HL-60 (cell line): ENCODE data around the gene MSI2.

Experiments used
- POLR2AphosphoS5 ChIP-seq: IDR thresholded peaks from 2 replicates; pipeline ENCODE4 v1.6.1; 2012; ENCODE audit warnings: low read depth
- TF ChIP-seq, protein P1 (sequence below): IDR thresholded peaks from one replicate; pipeline ENCODE4 v1.5.1; 2011; ENCODE audit warnings: low read length, control low read depth, inconsistent platforms; ENCODE audit not compliant: insufficient read depth

GRCh38 chr17:57629886-57630285 is 373.6 kb downstream of the MSI2 start:
- TF ChIP-seq POLR2AphosphoS5, result no peak
- TF ChIP-seq, protein P1, sequence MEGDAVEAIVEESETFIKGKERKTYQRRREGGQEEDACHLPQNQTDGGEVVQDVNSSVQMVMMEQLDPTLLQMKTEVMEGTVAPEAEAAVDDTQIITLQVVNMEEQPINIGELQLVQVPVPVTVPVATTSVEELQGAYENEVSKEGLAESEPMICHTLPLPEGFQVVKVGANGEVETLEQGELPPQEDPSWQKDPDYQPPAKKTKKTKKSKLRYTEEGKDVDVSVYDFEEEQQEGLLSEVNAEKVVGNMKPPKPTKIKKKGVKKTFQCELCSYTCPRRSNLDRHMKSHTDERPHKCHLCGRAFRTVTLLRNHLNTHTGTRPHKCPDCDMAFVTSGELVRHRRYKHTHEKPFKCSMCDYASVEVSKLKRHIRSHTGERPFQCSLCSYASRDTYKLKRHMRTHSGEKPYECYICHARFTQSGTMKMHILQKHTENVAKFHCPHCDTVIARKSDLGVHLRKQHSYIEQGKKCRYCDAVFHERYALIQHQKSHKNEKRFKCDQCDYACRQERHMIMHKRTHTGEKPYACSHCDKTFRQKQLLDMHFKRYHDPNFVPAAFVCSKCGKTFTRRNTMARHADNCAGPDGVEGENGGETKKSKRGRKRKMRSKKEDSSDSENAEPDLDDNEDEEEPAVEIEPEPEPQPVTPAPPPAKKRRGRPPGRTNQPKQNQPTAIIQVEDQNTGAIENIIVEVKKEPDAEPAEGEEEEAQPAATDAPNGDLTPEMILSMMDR, result no peak
